Measurements from ENCODE around the gene C6orf47. TPM values are rescaled to one million over a fixed set of nuclear protein-coding genes. Genes with fewer than 3 reads are reported as not detected.
A peak's percentile ranks its signal among the peaks of the same experiment; 100 is the strongest.

Gene C6orf47
- total and polyA plus RNA-seq, 2 of the 13 experiments (the other 11 are each of a cell fraction or from before 2014, with no cell fraction given): 1.7 to 18.1 TPM

- no peak for TF ChIP-seq ZNF260 (CRISPR knock-in tag; IDR thresholded peaks at IDR 0.05; ENCODE audit: borderline replicate concordance, low read depth)
- TF ChIP-seq ZNF720 (CRISPR knock-in tag; IDR thresholded peaks at IDR 0.05): no peak
- no peak for TF ChIP-seq ZNF20 (CRISPR knock-in tag; IDR thresholded peaks at IDR 0.05)
- TF ChIP-seq ZNF670 (CRISPR knock-in tag; IDR thresholded peaks at IDR 0.05; ENCODE audit: borderline replicate concordance): 0 out of 2 replicates have a peak, but pooled peaks have one; percentile 43
- peak; percentile 99 for TF ChIP-seq HNRNPLL (IDR thresholded peaks at IDR 0.05; ENCODE audit: low read depth, low read length, poor library complexity, severe bottlenecking)
- TF ChIP-seq HOXA9 (CRISPR knock-in tag; IDR thresholded peaks at IDR 0.05; ENCODE audit: borderline replicate concordance): no peak
- no peak for TF ChIP-seq CTCF (CRISPR knock-in tag; IDR thresholded peaks at IDR 0.05)
- 0 out of 2 replicates have a peak, but pooled peaks have one; percentile 24 for TF ChIP-seq ZNF263 (CRISPR knock-in tag; IDR thresholded peaks at IDR 0.05)
- TF ChIP-seq ZNF407 (CRISPR knock-in tag; IDR thresholded peaks at IDR 0.05; ENCODE audit: not compliant biosample characterization): no peak
- no peak for TF ChIP-seq RBM39 (IDR thresholded peaks at IDR 0.05; ENCODE audit: low read depth, low read length, poor library complexity, severe bottlenecking)
- TF ChIP-seq ZNF18 (CRISPR knock-in tag; IDR thresholded peaks at IDR 0.05; ENCODE audit: insufficient replicate concordance): no peak
- TF ChIP-seq ZNF160 (CRISPR knock-in tag; IDR thresholded peaks at IDR 0.05): no peak
- TF ChIP-seq ZFP36L1 (CRISPR knock-in tag; IDR thresholded peaks at IDR 0.05): peak; percentile 87; the same call in 1 of the 2 replicates
- peak; percentile 63; the same call in 1 of the 2 replicates for TF ChIP-seq KAT8 (CRISPR knock-in tag; IDR thresholded peaks at IDR 0.05)
- peak; percentile 31; the same call in 1 of the 2 replicates for TF ChIP-seq NCOR1 (IDR thresholded peaks at IDR 0.05; ENCODE audit: borderline replicate concordance, low read length)
Measured at GRCh38 chr6:31619805-31620585, 40.6 kb downstream of the C6orf47 start (continued).

Measured in HepG2 (cell line).